GM19438 (cell line): ENCODE data around the gene FER.
"Not testable (repeated sequence)": the region's sequence is repeated elsewhere in the genome, so short reads cannot be mapped to it uniquely, and the experiment has no call there.

Experiments used
- ATAC-seq: cut with Tn5 transposase; IDR thresholded peaks from one replicate; pipeline ENCODE4 v1.9.1; 2021; ENCODE audit warnings: low read depth; ENCODE audit not compliant: unreplicated experiment

FER gene

DNA sequence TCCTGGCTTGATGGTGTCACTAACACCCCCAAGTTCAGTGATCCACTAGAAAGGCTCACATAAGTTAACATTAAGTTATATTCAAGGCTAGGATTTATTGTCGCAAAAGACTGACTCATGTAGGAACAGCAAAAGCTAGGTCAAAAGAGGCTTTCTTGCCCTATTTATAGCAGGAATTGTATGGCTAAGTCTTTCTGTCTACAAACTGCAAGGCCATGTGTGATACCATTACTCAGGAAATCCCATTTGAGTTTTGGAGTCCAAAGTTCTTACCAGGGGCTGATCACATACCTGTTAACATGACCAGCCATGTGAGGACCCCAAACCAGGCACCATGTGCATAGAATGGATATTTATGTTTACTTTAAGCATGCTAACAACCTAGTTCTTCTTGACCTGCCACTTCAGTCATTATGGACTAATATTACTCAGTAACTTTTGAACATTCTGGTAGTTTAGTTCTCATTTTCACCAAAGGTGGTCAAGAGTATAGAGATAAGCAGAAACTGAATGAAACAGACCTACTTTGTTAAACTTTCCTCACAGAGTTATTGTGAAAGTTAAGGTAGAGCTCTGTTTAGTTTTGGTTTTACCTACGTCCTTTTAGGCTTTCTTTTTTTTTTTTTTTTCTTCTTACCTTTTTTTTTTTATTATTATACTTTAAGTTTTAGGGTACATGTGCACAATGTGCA, 281.1 kb downstream of the FER start:
- peak; percentile 56 for ATAC-seq

DNA sequence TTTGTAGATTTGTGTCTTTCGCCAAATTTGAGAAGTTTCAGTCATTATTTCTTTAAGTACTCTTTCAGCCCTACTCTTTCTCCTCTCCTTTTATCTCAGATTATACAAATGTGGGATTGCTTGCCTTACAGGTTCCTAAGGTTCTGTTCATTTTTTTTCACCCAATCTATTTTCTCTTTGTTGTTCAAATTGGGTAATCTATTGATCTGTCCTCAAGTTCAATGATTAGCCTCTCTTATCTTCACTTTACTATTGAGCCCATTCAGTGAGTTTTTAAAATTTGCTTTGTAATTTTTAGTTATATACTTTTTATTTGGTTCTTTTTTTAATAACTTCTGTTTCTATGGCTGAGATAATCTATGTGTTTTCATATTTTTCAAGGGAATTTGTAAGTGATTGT, 282.1 kb downstream of the FER start:
- no peak for ATAC-seq

DNA sequence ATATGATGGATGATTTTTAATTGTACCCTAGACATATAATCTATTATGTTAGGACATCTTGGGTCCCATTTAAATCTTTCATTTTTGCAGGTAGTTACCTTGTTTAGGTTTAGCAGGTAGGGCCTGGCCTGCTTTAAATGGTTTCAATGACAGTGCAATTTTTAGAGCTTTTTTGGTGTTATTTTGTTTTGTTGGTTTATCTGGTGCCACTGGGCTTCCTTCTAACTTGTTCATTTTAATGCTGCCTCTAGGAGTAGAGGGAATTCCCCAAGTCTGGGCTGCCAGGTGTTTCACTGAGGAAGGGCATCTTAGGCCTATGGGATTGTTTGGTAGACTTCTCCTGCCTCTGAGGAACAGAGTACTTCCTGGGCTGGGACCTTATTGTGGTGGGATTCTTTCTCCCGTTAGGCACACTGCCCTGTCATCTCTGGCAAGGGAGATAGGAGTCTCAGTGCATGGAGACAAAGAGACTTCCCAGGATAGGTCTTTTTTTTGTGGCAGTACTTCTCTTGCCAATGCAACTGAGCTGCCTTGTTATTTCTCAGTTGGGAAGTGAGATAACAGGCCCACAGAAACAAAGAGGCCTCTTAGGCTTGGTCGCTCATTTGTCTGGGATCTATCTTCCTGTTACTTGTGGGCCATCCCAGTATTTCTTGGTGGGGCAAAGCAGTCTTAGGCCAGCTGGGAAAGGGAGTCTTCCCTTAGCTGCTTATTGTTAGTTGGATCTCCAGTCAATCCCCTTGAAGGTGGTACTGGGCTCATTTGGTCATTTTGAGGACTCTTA, 282.9 kb downstream of the FER start:
- no peak for ATAC-seq

DNA sequence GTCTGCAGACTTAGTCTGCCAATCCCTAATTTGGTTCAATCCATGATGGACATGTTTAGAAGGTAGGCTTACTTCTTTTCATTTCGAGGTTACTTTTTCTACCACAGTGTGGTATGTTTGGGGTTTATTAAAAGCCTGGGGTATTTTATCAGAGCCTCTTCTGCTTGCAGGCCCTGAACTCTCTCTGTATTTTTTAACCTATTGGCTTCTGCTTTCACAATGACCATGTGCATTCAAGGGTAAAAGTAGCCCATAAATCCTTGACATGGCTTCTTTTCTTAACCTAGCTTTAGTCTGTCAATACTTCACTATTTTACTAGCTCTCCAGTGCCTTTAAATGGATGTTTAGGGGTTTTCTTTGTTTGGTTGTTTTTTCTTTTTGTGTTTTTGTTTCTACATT, 286.6 kb downstream of the FER start:
- no peak for ATAC-seq

DNA sequence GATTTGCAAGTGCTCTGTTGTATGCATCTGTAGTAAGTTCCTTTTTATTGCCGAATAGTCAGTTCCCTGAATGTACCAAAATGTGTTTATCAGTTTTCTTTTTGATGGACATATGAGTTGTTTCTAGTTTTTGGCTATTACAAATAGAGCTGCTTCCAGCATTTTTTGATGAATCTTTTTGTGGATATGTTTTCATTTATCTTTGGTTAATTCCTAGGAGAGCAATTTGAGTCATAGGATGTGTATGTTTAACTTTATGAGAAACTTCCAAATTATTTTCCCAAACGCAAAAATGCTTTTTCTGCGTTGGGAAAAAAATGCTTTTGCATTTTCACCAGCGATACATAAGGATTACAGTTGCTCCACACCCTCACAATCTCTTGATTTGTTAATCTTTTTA, 287.7 kb downstream of the FER start:
- ATAC-seq: no peak

DNA sequence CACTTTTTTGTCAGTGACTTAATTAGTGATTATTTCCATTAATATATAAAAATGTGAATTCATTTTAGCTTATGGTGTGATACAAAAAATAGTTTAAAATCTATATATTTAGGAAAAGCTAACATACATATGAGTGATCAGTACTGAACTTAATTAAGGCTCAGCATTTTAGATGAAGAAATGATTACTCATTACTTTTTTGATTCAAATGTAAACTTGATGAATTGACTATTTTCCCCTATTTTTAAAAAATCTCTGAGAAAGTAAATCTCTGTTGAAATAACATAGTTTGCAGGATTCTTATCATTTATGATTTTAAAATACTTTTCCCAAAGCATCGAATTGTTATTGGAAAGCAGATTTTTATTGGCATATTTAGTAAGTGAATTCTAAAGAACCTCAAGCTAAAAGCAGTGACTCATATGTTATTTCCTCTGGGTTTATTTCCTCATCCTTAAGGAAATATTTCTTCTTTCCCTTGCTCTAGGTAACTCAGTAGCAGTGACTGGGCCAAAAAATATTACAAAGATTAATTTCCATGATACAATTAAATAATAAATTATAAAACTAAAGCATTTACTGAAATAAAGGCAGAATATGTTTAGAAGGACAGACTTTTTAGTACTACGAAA, 290.6 kb downstream of the FER start:
- no peak for ATAC-seq

DNA sequence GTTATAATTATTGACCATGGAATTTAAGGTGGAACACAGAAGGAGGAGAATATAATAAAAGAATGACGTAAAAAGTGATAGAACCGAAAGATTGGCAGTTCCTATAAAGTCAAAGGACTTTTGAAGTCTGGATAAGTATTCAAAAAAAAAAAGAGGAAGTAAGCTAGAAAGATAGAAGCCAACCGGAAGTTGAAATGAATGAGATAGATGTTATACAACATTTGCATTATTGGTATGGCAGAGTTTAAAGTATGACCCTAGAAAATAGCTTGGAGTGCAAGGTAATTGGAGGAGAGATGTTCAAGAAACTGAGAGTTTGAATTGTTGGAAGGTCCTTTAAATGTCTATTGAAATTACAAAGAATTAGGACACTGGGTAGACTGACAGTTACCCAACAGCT, 293.6 kb downstream of the FER start:
- ATAC-seq: no peak

DNA sequence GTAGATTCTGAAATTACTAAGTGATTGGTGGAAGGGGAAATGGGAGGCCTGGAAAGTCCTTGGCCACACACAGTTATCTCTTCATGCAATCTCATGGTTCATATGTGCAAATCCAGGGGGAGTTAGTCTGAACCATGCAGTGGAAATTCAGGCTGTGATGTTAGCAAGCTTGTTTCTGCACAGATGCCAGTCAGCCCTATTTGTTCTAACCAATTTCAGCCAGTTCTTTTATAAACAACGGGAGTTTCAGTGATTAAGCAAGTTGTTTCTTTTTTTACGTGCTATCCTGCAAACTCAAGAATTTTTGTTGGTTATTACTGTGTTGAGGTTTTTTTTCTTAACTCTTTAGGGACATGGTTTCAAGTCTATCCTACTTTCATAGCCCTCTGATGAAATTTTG, 298.0 kb downstream of the FER start:
- ATAC-seq: no peak

DNA sequence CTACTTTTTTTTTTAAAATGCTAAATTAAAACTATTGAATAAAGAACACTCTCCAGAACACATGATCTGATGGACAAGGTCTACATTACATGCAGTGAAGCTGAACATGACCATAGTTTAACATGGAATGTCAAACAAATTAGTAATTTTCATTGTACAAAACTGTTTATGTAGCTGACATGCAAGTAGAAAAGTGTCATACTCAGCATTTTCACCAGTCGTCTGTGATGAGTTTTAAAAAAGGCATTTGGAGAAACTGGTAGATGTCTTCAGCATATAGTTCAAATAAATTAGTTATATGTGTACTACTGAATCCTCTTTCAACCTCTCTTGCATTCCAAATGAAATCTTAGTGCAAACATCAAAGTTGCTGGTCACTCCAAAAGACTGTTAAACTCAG, 301.9 kb downstream of the FER start:
- no peak for ATAC-seq

DNA sequence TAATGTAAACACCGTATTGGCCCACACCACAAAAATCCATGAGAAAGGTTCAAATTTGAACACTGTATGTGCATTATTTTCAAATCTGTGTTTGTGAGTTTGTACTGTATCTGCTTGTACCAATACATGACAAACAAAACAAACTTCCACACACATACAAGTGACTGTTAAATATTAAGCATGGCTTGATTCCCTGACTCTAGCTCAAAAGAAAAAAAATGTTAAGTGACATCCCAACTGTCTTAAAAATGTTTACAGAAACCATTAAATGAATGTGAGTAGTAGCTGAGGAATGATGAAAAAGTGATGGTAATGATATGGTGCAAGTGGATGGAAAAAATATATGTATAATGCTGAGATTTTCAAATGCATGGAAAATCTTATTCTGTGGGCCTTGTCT, 302.6 kb downstream of the FER start:
- ATAC-seq: not testable (repeated sequence)

DNA sequence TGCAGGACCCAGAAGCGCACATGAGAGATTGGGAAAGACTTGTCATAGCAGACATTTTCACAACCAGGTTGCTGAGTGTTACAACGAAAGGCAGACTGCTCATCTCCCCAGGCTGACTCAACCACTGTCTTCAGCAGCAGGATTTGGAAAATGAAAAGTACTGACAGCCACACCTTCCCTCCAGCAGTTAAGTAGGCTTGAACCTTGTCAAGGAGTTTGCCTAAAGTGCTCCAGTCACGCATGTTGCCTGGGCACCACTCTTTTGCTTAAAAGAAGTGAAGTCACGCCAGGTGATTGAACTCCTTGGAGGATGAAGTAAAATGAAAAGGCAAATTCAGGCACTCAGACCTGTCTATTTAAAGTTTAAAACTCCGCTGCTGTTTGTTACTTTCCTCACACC, 304.5 kb downstream of the FER start:
- ATAC-seq: not testable (repeated sequence)

DNA sequence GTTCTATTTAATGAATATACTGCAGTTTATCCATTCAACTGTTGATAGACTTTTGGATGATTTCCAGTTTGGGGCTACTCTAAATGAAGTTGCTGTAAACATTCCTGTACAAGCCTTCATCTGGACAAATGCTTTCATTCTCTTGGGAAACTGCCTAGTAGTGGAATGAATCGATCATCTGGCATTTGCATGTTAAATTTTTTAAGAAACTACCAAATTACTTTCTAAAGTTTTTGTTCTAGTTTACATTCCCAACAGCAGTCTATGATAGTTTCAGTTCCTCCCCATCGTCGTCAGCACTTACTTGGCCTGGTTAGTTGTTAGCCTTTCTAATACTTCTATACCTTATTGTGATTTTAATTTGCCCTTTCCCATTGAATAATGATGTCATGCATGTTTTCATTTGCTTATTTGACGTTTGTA, 306.3 kb downstream of the FER start:
- no peak for ATAC-seq

DNA sequence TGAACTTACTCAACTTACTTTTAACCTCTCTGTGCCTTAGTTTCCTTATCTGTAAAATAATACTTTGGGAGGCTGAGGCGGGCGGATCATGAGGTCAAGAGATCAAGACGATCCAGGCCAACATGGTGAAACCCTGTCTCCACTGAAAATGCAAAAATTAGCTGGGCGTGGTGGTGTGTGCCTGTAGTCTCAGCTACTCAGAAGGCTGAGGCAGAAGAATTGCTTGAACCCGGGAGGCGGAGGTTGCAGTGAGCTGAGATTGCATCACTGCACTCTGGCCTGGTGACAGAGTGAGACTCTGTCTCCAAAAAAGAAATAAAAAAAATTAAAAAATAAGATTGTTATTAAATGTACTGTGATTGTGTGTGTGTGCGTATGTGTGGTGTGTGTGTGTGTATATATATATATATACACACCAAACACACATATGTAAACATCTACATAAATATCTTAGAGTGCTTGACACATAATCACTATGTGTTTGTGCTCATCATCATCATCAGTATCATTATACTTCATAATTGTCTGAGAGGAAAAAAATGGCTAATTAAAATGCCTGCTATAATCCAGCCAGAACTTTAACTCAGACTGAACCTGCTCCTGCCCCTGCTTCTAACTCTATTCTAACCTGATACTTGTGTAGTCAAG, 312.8 kb downstream of the FER start:
- ATAC-seq: no peak

DNA sequence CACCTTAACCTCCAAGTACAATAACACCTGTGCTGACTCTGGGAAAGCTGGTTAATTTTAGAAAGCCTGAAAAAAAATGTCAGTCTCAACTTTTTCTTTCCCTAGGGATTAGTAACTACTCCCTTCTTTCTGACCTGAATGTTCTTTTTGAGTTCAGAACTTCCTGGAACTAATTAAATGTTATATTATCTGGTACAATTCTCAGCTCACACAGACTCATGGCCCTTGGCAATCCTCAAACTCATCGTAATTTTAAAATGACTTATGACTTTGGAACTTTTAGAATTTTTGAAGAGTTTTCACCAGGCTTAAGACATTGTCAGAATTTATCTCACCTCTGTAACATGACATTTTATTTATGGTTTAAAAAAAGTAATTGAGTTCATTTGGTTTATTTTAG, 315.0 kb downstream of the FER start:
- no peak for ATAC-seq

DNA sequence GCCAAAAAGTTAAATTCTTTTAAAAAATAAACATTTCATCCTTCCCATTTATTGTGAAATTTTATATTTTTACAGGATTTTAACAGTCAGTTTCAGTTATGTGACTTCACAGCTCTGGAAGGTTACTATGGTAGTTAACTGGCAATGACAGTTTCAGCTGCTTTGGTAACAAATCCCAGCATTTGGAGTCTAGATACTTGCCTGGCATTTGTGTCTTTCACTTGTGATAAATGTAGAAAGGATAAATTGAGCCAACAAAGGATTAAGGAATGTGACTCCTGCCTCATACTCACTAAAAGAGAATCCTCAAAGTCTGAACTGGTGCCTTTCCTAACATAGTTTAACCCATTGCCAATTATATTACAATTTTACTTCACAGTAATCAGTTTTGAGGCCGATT, 315.5 kb downstream of the FER start:
- ATAC-seq: no peak

DNA sequence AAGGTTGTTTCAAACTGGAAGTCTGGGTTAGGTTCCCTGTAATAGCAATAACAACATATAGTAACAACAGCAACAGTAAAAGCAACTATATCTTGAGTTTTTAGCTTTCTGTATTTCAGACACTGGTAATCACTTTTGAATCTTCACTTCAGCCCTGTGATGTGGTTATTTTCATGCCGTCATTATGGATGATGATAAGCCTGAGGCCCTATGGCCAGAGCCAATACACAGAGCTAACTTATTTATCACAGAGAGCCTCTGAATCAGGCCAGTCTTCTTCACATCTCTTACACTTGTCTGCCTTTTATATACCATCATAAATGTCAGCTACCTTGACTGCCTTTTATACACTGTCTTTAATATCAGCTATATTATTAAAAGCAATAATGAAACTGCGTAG, 329.0 kb downstream of the FER start:
- ATAC-seq: no peak

DNA sequence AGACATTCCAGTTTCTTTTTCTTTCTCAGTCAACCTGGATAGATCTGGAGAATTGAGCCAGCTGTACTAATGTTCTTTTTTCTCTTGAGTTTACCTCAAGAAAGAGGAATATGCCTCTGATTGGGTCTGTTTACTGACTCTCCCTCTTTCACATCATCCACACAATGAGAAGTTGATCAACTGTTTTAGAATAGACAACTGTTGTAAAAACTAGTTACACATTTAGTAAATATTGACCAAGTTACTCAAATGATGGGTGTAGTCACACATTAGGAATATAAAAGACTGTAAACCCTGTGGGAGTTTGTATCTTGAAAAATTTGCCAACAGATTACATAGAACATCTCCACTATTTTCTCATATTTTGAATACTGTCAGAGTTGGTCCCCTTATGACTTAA, 330.8 kb downstream of the FER start:
- no peak for ATAC-seq

DNA sequence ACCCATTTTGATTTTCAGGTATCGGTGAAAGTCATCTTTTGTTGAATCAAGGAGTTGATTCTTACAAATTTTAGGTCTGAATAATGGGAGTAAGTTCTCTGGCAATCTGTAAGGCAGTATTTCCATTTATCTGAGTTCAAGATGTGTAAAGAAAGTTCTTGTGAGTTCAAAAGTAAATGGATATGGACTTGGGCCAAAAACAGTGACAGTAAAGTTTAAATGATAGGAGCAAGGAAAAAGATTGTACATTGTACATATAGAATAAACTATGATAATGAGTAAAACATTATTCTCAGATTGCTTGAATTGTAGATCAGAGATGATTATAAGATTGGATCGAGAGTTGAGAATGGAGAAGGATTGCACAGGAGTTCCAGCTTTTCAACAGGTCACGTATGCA, 332.8 kb downstream of the FER start:
- no peak for ATAC-seq

DNA sequence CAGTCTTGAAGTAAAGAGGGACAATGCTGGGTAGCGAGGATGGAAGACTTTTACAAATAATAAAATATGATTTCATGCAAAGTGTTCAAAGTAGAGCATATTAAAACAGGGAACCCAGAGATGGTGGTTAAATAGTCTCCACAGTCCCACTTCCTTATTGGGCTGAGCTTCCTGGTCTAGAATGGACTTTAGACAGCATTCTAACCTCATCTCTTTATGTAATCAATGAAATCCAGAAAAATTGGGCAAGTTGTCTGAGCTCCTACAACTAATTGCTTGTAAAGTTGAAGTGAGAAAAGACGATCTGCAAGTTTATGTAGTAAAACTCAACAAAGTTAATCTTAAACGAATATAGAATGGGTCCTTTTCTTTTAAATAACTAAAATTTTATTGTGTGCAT, 333.2 kb downstream of the FER start:
- no peak for ATAC-seq

DNA sequence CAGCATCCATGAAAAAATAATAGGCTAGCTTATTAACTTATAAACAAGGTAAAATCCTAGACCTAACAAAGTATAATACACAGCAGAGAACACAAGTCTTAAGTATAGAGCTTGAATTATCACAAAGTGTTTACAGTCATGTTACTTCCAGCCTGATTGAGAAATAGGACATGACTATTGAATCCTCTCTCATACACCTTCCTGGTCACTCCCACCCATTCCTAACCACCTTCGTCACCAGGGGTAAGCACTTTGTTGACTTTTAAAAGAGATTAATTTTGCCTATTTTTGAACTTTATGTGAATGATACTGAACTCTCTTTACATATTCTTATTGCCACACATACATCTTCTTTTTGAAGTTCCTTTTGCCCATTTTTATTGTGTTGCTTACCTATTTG, 336.2 kb downstream of the FER start:
- no peak for ATAC-seq

DNA sequence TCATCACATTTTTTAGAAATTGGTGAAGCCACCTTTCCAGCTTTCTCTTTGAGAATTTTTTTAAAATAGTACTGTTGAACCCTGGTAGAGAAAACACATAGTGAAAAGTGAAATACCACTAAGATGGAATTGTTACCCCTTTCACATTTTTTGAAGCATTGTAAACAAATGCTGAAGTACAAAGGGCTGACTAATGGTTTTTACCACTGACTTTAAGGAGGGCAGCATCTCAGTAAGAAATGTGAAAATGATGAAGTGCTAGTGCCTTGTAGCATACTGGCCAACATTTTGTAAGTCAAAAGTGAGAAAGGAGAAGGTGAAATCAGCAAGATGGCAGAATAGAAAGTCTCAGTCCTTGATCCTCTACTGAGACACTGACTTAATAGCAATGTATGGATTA, 341.5 kb downstream of the FER start:
- no peak for ATAC-seq
